Measurements from ENCODE around the gene NUMB.

NUMB gene

GRCh38 chr14:73239393-73240241 is 218.7 kb downstream of the NUMB start:
- H3K27me3 ChIP-seq = peaks cover 93% of the 10 kb centered on the region
- H3K9me3 ChIP-seq = no peaks in the 10 kb centered on the region
- no peak for TF ChIP-seq Cebpa-rat (IDR thresholded peaks at IDR 0.05)
- peak overlapping the region; percentile 47 for H3K4me2 ChIP-seq
- H3K27ac ChIP-seq = no peak overlapping the region
- no peak overlapping the region for H3K9ac ChIP-seq
- peaks cover 84% of the 10 kb centered on the region for H3K4me1 ChIP-seq
- no peak overlapping the region for H3K4me3 ChIP-seq
- H4K20me1 ChIP-seq = peaks cover 68% of the 10 kb centered on the region
- no peaks in the 10 kb centered on the region for H3K36me3 ChIP-seq

- no peaks in the 10 kb centered on the region for H3K9me3 ChIP-seq
- H3K4me1 ChIP-seq = peaks cover 77% of the 10 kb centered on the region
- no peak overlapping the region for H3K9ac ChIP-seq
- peaks cover 64% of the 10 kb centered on the region for H4K20me1 ChIP-seq
- no peak for TF ChIP-seq Cebpa-rat (IDR thresholded peaks at IDR 0.05)
- H3K36me3 ChIP-seq = no peaks in the 10 kb centered on the region
- H3K4me2 ChIP-seq = no peak overlapping the region
- peaks cover 93% of the 10 kb centered on the region for H3K27me3 ChIP-seq
- H3K27ac ChIP-seq = no peak overlapping the region
- H3K4me3 ChIP-seq = no peak overlapping the region
These were observed 219.4 kb downstream of the NUMB start for GRCh38 chr14:73238941-73239340.

GRCh38 chr14:73238424-73238852 is 219.9 kb downstream of the NUMB start:
- Histone ChIP-seq H3K27me3 (peaks cover 93% of the 10 kb centered on the region), H3K27ac (no peak overlapping the region), H3K4me2 (peak overlapping the region; percentile 76; the same call in 1 of the 2 replicates), H3K4me3 (peak overlapping the region; percentile 58), H3K36me3 (no peaks in the 10 kb centered on the region), H4K20me1 (peaks cover 64% of the 10 kb centered on the region), H3K9me3 (no peaks in the 10 kb centered on the region), H3K9ac (no peak overlapping the region), H3K4me1 (peaks cover 72% of the 10 kb centered on the region)
- no peak for TF ChIP-seq Cebpa-rat (IDR thresholded peaks at IDR 0.05)

- Histone ChIP-seq H3K9ac (no peak overlapping the region; the same call in 1 of the 2 replicates), H3K4me3 (peak overlapping the region; percentile 58), H3K4me1 (peaks cover 67% of the 10 kb centered on the region), H3K27me3 (peaks cover 93% of the 10 kb centered on the region), H3K36me3 (no peaks in the 10 kb centered on the region), H3K4me2 (peak overlapping the region; percentile 76), H4K20me1 (peaks cover 64% of the 10 kb centered on the region), H3K9me3 (no peaks in the 10 kb centered on the region), H3K27ac (no peak overlapping the region)
- no peak for TF ChIP-seq Cebpa-rat (IDR thresholded peaks at IDR 0.05)
These were observed 220.4 kb downstream of the NUMB start for GRCh38 chr14:73237786-73238423.

GRCh38 chr14:73237219-73237785 is 221.0 kb downstream of the NUMB start, which contains the start of gene PAPLN:
Gene PAPLN (plus strand): TSS chr14:73237506. CDS start chr14:73239779, 2,273 bp downstream.
- no peak within 1 kb of the TSS for H3K27ac ChIP-seq
- no peak within 1 kb of the TSS; the same call in 1 of the 2 replicates for H3K9ac ChIP-seq
- peak within 1 kb of the TSS; percentile 58 for H3K4me3 ChIP-seq
- peaks cover 99% of the 10 kb centered on the region for H3K27me3 ChIP-seq
- TF ChIP-seq Cebpa-rat (IDR thresholded peaks at IDR 0.05) = no peak
- peaks cover 64% of the 10 kb centered on the region for H4K20me1 ChIP-seq
- H3K9me3 ChIP-seq = no peaks in the 10 kb centered on the region
- H3K36me3 ChIP-seq = no peaks in the 10 kb centered on the region
- peaks cover 61% of the 10 kb centered on the region for H3K4me1 ChIP-seq
- H3K4me2 ChIP-seq = peak within 1 kb of the TSS; percentile 76

- Histone ChIP-seq H3K27ac (no peak overlapping the region), H3K9ac (no peak overlapping the region), H3K36me3 (no peaks in the 10 kb centered on the region), H4K20me1 (peaks cover 64% of the 10 kb centered on the region), H3K4me1 (peaks cover 55% of the 10 kb centered on the region), H3K4me3 (peak overlapping the region; percentile 58; the same call in 1 of the 2 replicates), H3K27me3 (peaks cover 98% of the 10 kb centered on the region), H3K9me3 (no peaks in the 10 kb centered on the region), H3K4me2 (no peak overlapping the region)
- TF ChIP-seq Cebpa-rat (IDR thresholded peaks at IDR 0.05) = no peak
These were observed 221.6 kb downstream of the NUMB start for GRCh38 chr14:73236752-73237218.

GRCh38 chr14:73236157-73236556 is 222.2 kb downstream of the NUMB start:
- no peak overlapping the region for H3K9ac ChIP-seq
- no peak for TF ChIP-seq Cebpa-rat (IDR thresholded peaks at IDR 0.05)
- no peak overlapping the region for H3K4me2 ChIP-seq
- H3K27me3 ChIP-seq = peaks cover 91% of the 10 kb centered on the region
- no peaks in the 10 kb centered on the region for H3K9me3 ChIP-seq
- no peak overlapping the region for H3K4me3 ChIP-seq
- H3K36me3 ChIP-seq = no peaks in the 10 kb centered on the region
- peaks cover 49% of the 10 kb centered on the region for H3K4me1 ChIP-seq
- H4K20me1 ChIP-seq = peaks cover 60% of the 10 kb centered on the region
- no peak overlapping the region for H3K27ac ChIP-seq

- H3K27me3 ChIP-seq = peaks cover 86% of the 10 kb centered on the region
- no peak overlapping the region for H3K4me3 ChIP-seq
- no peak overlapping the region for H3K27ac ChIP-seq
These were observed 222.7 kb downstream of the NUMB start for GRCh38 chr14:73235531-73236155.

More at GRCh38 chr14:73235531-73236155, 222.7 kb downstream of the NUMB start:
- H3K9me3 ChIP-seq = no peaks in the 10 kb centered on the region
- no peak for TF ChIP-seq Cebpa-rat (IDR thresholded peaks at IDR 0.05)
- no peaks in the 10 kb centered on the region for H3K36me3 ChIP-seq
- H3K4me2 ChIP-seq = peak overlapping the region; percentile 25
- peaks cover 44% of the 10 kb centered on the region for H3K4me1 ChIP-seq
- H3K9ac ChIP-seq = no peak overlapping the region
- H4K20me1 ChIP-seq = peaks cover 55% of the 10 kb centered on the region

Data from BLaER1 (cell line).